HepG2 (cell line): ENCODE measurements around the gene GPR15LG. TPM values are rescaled to one million over a fixed set of nuclear protein-coding genes. Genes with fewer than 3 reads are reported as not detected.

ENCODE experiments used
- ATAC-seq: fragments of 200-7000 bp; cut with Tn5 transposase; 3 replicates; pipeline ENCODE4 v1.9.1; 2020; ENCODE audit warnings: mild to moderate bottlenecking, moderate library complexity
- BruUV-seq: library from RNA; stranded (reverse); fragments of 400-500 nt; replicated peaks from 2 replicates; lab custom pipeline; 2021; lab: Mats Ljungman, UMichigan
- CTCF ChIA-PET: fragments of 300-600 bp; formaldehyde crosslinking; extraction: SDS; loops from one replicate; lab custom pipeline; 2021; ENCODE audit warnings: low total read pairs, inconsistent platforms, low intra/inter-chr PET ratio; lab: Yijun Ruan, JAX
- POLR2A ChIA-PET: fragments of 350-600 bp; sonication (Branson Sonifier 250); formaldehyde crosslinking; loops from one replicate; lab custom pipeline; 2020; ENCODE audit warnings: antibody characterized with exemption, inconsistent platforms; lab: Yijun Ruan, JAX
- DNase-seq: peaks from one replicate; pipeline ENCODE4 v3.0.0-alpha.2; 2015; ENCODE audit warnings: low spot score
- FAIRE-seq: peaks from 3 replicates; lab custom pipeline; 2011; peaks lifted over from hg19 to GRCh38; lab: Jason Lieb, UNC
- H2AFZ ChIP-seq: one replicate; pipeline ENCODE4 v1.6.1; 2011; ENCODE audit warnings: low read length, inconsistent platforms
- H3K27ac ChIP-seq: fragments of 300-600 bp; 3 replicates; pipeline ENCODE4 v1.8.0; 2011; ENCODE audit warnings: mixed run types, mild to moderate bottlenecking, mixed read lengths, low read length, inconsistent platforms; ENCODE audit not compliant: insufficient read depth; ENCODE audit errors: extremely low read length
- H3K27me3 ChIP-seq, 2 experiments: fragments of 200-600 bp in 1 of 2; 2 replicates in 1 of 2; 3 replicates in 1 of 2; pipeline versions ENCODE4 v1.6.0 to v1.8.0; 2011; ENCODE audit warnings: low read length in 2 of 2, mild to moderate bottlenecking in 2 of 2, moderate library complexity in 2 of 2, inconsistent platforms in 1 of 2; ENCODE audit not compliant: insufficient read depth in 2 of 2, control insufficient read depth in 1 of 2
- H3K36me3 ChIP-seq, 2 experiments: fragments of 200-600 bp in 1 of 2; replicated peaks in 1 of 2; 2 replicates in 1 of 2; 3 replicates in 1 of 2; pipeline versions ENCODE4 v1.5.1 to v1.8.0; 2011; ENCODE audit warnings: low read length in 2 of 2, inconsistent platforms in 1 of 2; ENCODE audit not compliant: insufficient read depth in 2 of 2, control insufficient read depth in 1 of 2
- H3K4me1 ChIP-seq: 2 replicates; pipeline ENCODE4 v1.5.1; 2012; ENCODE audit warnings: low read length, inconsistent platforms; ENCODE audit not compliant: insufficient read depth
- H3K4me2 ChIP-seq: 2 replicates; pipeline ENCODE4 v1.6.0; 2011; ENCODE audit warnings: low read depth, low read length, inconsistent platforms
- H3K4me3 ChIP-seq, 3 experiments: fragments of 200-600 bp in 1 of 3; sonication (generic), shearing (Covaris generic) in 1 of 3; replicated peaks in 1 of 3; 2 replicates each; pipeline ENCODE4 v1.5.1; 2011 to 2016; ENCODE audit warnings: low read length in 3 of 3, inconsistent platforms in 2 of 3, low read depth in 2 of 3, mild to moderate bottlenecking in 2 of 3, control low read depth in 1 of 3, mixed read lengths in 1 of 3; ENCODE audit not compliant: insufficient read depth in 1 of 3
- H3K79me2 ChIP-seq: one replicate; pipeline ENCODE4 v1.6.1; 2011; ENCODE audit warnings: low read length, inconsistent platforms; ENCODE audit not compliant: insufficient read depth
- H3K9ac ChIP-seq: 2 replicates; pipeline ENCODE4 v1.6.0; 2011; ENCODE audit warnings: mild to moderate bottlenecking, low read depth, low read length, inconsistent platforms; ENCODE audit not compliant: insufficient read depth
- H3K9me3 ChIP-seq: 2 replicates; pipeline ENCODE4 v1.5.1; 2012; ENCODE audit warnings: mild to moderate bottlenecking, low read length
- H4K20me1 ChIP-seq: 2 replicates; pipeline ENCODE4 v1.6.0; 2011; ENCODE audit warnings: inconsistent platforms, mild to moderate bottlenecking, low read length, moderate library complexity; ENCODE audit not compliant: insufficient read depth
- ATF1 ChIP-seq: IDR thresholded peaks from 2 replicates; pipeline ENCODE4 v1.6.1; 2016; ENCODE audit warnings: mild to moderate bottlenecking, control low read depth
- CEBPB ChIP-seq: IDR thresholded peaks from 2 replicates; pipeline ENCODE4 v1.6.1; 2011; ENCODE audit warnings: low read depth, low read length, improper control_type of control experiment, borderline replicate concordance
- CEBPG ChIP-seq: IDR thresholded peaks from 2 replicates; pipeline ENCODE4 v1.6.1; 2016
- ELF3 ChIP-seq: IDR thresholded peaks from 2 replicates; pipeline ENCODE4 v1.6.1; 2016; ENCODE audit warnings: missing genetic modification reagents, missing compliant biosample characterization
- FOXA1 ChIP-seq, 2 experiments: fragments of 450-650 bp in 1 of 2; sonication (generic) in 1 of 2; formaldehyde crosslinking in 1 of 2; IDR thresholded peaks; 2 replicates each; pipeline versions ENCODE4 v1.4.0 to v1.6.1; 2016 to 2020; ENCODE audit warnings: missing genetic modification reagents in 1 of 2
- GTF3A ChIP-seq: sonication (generic); formaldehyde crosslinking; conservative IDR thresholded peaks from 2 replicates; pipeline ENCODE4 v1.4.0; 2020; ENCODE audit warnings: mild to moderate bottlenecking, missing genetic modification reagents
- HDAC1 ChIP-seq: sonication (generic); formaldehyde crosslinking; IDR thresholded peaks from 2 replicates; pipeline ENCODE4 v1.5.1; 2020; ENCODE audit warnings: mild to moderate bottlenecking, missing genetic modification reagents
- HDAC2 ChIP-seq: sonication (generic); formaldehyde crosslinking; IDR thresholded peaks from 2 replicates; pipeline ENCODE4 v1.4.0; 2020; ENCODE audit warnings: missing genetic modification reagents
- NFE2L1 ChIP-seq: sonication (generic); formaldehyde crosslinking; IDR thresholded peaks from 2 replicates; pipeline ENCODE4 v1.4.0; 2020; ENCODE audit warnings: missing genetic modification reagents, mild to moderate bottlenecking, borderline replicate concordance
- RBFOX2 ChIP-seq: fragments of 200-400 bp; formaldehyde crosslinking; IDR thresholded peaks from 2 replicates; pipeline ENCODE4 v1.6.1; 2017; ENCODE audit warnings: low read depth, mild to moderate bottlenecking, low read length
- SIN3A ChIP-seq: IDR thresholded peaks from 2 replicates; pipeline ENCODE4 v1.6.1; 2011; ENCODE audit warnings: low read depth, mild to moderate bottlenecking, control low read depth, low read length, borderline replicate concordance
- SPEN ChIP-seq: sonication (generic); formaldehyde crosslinking; IDR thresholded peaks from 2 replicates; pipeline ENCODE4 v1.5.1; 2020; ENCODE audit warnings: low read depth, mild to moderate bottlenecking, missing genetic modification reagents
- SRY ChIP-seq: sonication (generic); formaldehyde crosslinking; IDR thresholded peaks from 2 replicates; pipeline ENCODE4 v1.8.0; 2022; ENCODE audit warnings: mild to moderate bottlenecking, missing genetic modification reagents
- ZNF124 ChIP-seq: sonication (generic); formaldehyde crosslinking; IDR thresholded peaks from 2 replicates; pipeline ENCODE4 v1.4.0; 2020; ENCODE audit warnings: missing genetic modification reagents
- ZNF367 ChIP-seq: sonication (generic); formaldehyde crosslinking; IDR thresholded peaks from 2 replicates; pipeline ENCODE4 v1.4.0; 2020; ENCODE audit warnings: missing genetic modification reagents, borderline replicate concordance
- ZNF746 ChIP-seq: sonication (generic); formaldehyde crosslinking; IDR thresholded peaks from 2 replicates; pipeline ENCODE4 v1.8.0; 2022; ENCODE audit warnings: mild to moderate bottlenecking, missing genetic modification reagents
- ZNF816 ChIP-seq: sonication (generic); formaldehyde crosslinking; IDR thresholded peaks from 2 replicates; pipeline ENCODE4 v1.8.0; 2022; ENCODE audit warnings: missing genetic modification reagents, mild to moderate bottlenecking, borderline replicate concordance
- WGBS: methylation state at CpG from one replicate; pipeline ENCODE4 v1.1.6; 2017; ENCODE audit warnings: low lambda C conversion rate; 5-methylcytosine and 5-hydroxymethylcytosine counted together
- in situ Hi-C: cut with HindIII; loops from 2 replicates; pipeline ENCODE4 v1.10.0; 2017; ENCODE audit warnings: low pct_unique_long_range_greater_than_20kb; ENCODE audit not compliant: extremely low pct_ligation_motif_present
- intact Hi-C: fragments of 100-400 bp; cut with micrococcal nuclease; formaldehyde crosslinking; loops from one replicate; pipeline ENCODE4 v1.10.0; 2022; ENCODE audit not compliant: unreplicated experiment
- polyA plus RNA-seq, 8 experiments: library from polyadenylated mRNA; depleted of rRNA in 3 of 8; stranded (reverse) in 7 of 8; unstranded in 1 of 8; fragments of >200 nt; fragmentation: Illumina TruSeq in 4 of 8; extraction: Trizol in 4 of 8; gene quantifications; 2 replicates each; pipeline versions ENCODE4 v1.2.1 to v1.2.3, GENCODE V29; 2011 to 2016; ENCODE audit warnings: low read depth in 4 of 8, missing spikeins in 1 of 8, mixed read lengths in 1 of 8; ENCODE audit not compliant: insufficient read depth in 1 of 8
- total RNA-seq, 5 experiments: library from RNA; depleted of rRNA; stranded (reverse); fragments of >200 nt; fragmentation: Illumina TruSeq; extraction: Trizol; gene quantifications; 2 replicates each; pipeline ENCODE4 v1.2.3, GENCODE V29; 2016; ENCODE audit warnings: low read depth in 1 of 5
- TF ChIP-seq, protein P1 (sequence below): IDR thresholded peaks from 2 replicates; pipeline ENCODE4 v1.6.1; 2016; ENCODE audit warnings: low read depth, control low read depth
- TF ChIP-seq, protein P2 (sequence below): sonication (generic); formaldehyde crosslinking; IDR thresholded peaks from 2 replicates; pipeline ENCODE4 v1.4.0; 2020; ENCODE audit warnings: missing genetic modification reagents

Gene GPR15LG
- total and polyA plus RNA-seq, 2 of the 13 experiments (the other 11 are each of a cell fraction or from before 2014, with no cell fraction given) = not detected

DNA sequence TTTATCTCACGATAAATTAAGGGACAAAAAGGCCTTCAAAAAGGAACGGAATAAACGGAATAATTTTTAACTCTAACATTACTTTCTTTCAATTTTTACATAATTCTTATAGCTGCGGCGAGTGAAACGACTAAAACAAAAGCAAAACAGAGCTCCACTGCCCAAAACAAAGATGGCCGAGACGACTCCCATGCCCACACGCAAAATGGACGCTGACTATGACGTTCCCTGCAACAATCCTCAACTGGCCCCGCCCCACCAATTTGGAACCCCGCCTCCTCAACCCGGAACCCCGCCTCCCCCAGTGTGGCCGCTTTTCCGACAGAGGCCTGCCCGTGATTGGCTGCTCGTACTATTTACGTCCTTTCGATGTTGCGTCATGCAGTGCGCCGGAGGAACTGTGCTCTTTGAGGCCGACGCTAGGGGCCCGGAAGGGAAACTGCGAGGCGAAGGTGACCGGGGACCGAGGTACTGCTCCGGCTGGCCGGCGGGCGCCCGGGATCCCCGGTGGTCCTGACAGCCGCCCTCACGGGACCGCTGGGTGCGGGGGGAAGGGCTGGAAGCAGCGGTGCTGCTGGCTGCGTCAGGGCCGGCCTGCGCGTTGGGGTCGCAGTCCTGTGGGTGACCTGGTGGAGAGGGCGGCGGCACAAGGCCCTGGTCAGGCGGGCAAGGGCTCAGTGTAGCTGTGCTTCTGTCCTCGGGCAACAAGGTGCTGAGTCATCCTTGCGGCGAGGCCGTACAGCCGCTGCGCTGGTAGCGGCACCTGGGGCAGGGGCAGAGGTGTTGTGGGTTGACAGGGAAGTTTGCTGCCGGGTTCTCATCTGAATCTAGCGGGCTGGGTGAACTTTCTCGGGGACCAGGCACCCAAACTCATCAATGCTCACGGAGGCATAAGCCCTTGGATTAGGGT lies 34.2 kb upstream of the GPR15LG start, which contains the start of gene GHITM (continued):
- 0 out of 2 replicates have a peak, but pooled peaks have one; percentile 69 for TF ChIP-seq ZNF816 (CRISPR knock-in tag)
- peak; percentile 95 for TF ChIP-seq HDAC1 (CRISPR knock-in tag)
- TF ChIP-seq ATF1 = peak; percentile 99
- TF ChIP-seq ZNF746 (CRISPR knock-in tag) = peak; percentile 86
- peak; percentile 52; the same call in 1 of the 2 replicates for TF ChIP-seq HDAC2
- peak; percentile 89 for TF ChIP-seq SRY (CRISPR knock-in tag)
- peak; percentile 75; the same call in 1 of the 2 replicates for TF ChIP-seq ZNF367
- peak; percentile 81 for TF ChIP-seq ELF3 (CRISPR knock-in tag)
- TF ChIP-seq ZNF124 (CRISPR knock-in tag) = no peak
- peak; percentile 94 for TF ChIP-seq SPEN (CRISPR knock-in tag)

DNA sequence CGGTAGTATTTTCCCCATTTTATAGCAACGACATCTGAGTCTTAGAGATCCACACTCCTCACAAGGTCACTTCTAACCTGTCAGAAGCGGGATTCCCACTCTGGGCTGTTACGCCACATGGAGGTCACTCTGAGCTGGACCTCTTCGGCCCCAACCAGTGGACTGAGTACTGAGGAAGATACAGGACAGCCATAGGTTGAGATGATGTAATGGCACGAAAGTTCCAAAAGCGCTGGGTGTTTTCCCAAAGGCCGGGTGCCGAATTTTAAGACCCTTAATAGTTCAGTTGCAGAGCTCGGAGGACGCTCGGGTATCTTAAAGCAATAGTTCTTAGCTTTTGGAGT lies 33.6 kb upstream of the GPR15LG start:
- WGBS = 0% methylated on average over 5 of the region's 12 CpGs
- no peak for TF ChIP-seq RBFOX2
- TF ChIP-seq, protein P1, sequence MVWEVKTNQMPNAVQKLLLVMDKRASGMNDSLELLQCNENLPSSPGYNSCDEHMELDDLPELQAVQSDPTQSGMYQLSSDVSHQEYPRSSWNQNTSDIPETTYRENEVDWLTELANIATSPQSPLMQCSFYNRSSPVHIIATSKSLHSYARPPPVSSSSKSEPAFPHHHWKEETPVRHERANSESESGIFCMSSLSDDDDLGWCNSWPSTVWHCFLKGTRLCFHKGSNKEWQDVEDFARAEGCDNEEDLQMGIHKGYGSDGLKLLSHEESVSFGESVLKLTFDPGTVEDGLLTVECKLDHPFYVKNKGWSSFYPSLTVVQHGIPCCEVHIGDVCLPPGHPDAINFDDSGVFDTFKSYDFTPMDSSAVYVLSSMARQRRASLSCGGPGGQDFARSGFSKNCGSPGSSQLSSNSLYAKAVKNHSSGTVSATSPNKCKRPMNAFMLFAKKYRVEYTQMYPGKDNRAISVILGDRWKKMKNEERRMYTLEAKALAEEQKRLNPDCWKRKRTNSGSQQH = no peak
- peak; percentile 29; the same call in 1 of the 2 replicates for TF ChIP-seq CEBPG (CRISPR knock-in tag)
- no peak for TF ChIP-seq FOXA1 (IDR thresholded peaks at IDR 0.05)
- TF ChIP-seq FOXA1 (CRISPR knock-in tag; IDR thresholded peaks at IDR 0.05) = no peak
- TF ChIP-seq CEBPB = peak; percentile 69
- TF ChIP-seq GTF3A (CRISPR knock-in tag) = no peak
- TF ChIP-seq, protein P2, sequence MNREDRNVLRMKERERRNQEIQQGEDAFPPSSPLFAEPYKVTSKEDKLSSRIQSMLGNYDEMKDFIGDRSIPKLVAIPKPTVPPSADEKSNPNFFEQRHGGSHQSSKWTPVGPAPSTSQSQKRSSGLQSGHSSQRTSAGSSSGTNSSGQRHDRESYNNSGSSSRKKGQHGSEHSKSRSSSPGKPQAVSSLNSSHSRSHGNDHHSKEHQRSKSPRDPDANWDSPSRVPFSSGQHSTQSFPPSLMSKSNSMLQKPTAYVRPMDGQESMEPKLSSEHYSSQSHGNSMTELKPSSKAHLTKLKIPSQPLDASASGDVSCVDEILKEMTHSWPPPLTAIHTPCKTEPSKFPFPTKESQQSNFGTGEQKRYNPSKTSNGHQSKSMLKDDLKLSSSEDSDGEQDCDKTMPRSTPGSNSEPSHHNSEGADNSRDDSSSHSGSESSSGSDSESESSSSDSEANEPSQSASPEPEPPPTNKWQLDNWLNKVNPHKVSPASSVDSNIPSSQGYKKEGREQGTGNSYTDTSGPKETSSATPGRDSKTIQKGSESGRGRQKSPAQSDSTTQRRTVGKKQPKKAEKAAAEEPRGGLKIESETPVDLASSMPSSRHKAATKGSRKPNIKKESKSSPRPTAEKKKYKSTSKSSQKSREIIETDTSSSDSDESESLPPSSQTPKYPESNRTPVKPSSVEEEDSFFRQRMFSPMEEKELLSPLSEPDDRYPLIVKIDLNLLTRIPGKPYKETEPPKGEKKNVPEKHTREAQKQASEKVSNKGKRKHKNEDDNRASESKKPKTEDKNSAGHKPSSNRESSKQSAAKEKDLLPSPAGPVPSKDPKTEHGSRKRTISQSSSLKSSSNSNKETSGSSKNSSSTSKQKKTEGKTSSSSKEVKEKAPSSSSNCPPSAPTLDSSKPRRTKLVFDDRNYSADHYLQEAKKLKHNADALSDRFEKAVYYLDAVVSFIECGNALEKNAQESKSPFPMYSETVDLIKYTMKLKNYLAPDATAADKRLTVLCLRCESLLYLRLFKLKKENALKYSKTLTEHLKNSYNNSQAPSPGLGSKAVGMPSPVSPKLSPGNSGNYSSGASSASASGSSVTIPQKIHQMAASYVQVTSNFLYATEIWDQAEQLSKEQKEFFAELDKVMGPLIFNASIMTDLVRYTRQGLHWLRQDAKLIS = 0 out of 2 replicates have a peak, but pooled peaks have one; percentile 2
- 0 out of 2 replicates have a peak, but pooled peaks have one; percentile 18 for TF ChIP-seq SIN3A
- TF ChIP-seq NFE2L1 (CRISPR knock-in tag) = no peak

More for the DNA sequence above, 33.6 kb upstream of the GPR15LG start:
- H3K36me3 ChIP-seq = peaks cover 6 to 25% of the 10 kb centered on the region in 2 experiments; a peak in 4 of 5 replicates
- peak overlapping the region; percentile 86 for H3K4me2 ChIP-seq
- no peaks in the 10 kb centered on the region for H4K20me1 ChIP-seq
- BruUV-seq = no TSS peak
- ATAC-seq (peak; percentile 80), FAIRE-seq (no peak), DNase-seq (peak; percentile 51)
- H3K4me3 ChIP-seq = peak overlapping the region; percentile 77 to 96 (median 87)
- H3K9me3 ChIP-seq = no peaks in the 10 kb centered on the region
- H3K79me2 ChIP-seq = peaks cover 26% of the 10 kb centered on the region
- ChIA-PET CTCF (no interaction called here), POLR2A (interaction anchor here (1.0 to 2.0 kb wide), 3 partner anchors 8 to 75 kb away, joined by 3 to 8 read pairs (median 3); no protein-coding TSS in a partner anchor)
- in situ Hi-C loops = no loop called here
- H2AFZ ChIP-seq = no peak overlapping the region
- intact Hi-C loops = no loop called here
- peaks cover 38% of the 10 kb centered on the region for H3K4me1 ChIP-seq
- H3K27me3 ChIP-seq = no peaks in the 10 kb centered on the region; a peak in 1 of 5 replicates
- H3K9ac ChIP-seq = peak overlapping the region; percentile 94
- H3K27ac ChIP-seq = peak overlapping the region; percentile 85
